Central memory CD8-positive, alpha-beta T cell (primary cell): Measurements from ENCODE around the gene PFDN4.

Experiments used
- ATAC-seq: fragments of 150-1000 bp; cut with Tn5 transposase; replicated peaks from 2 replicates; pipeline ENCODE4 v1.10.0; 2022; ENCODE audit warnings: mild to moderate bottlenecking, moderate FRiP score, moderate number of reproducible peaks; ENCODE audit not compliant: poor library complexity, severe bottlenecking; ENCODE audit errors: extremely low read depth
- DNase-seq, 2 donors: peaks; one replicate each; pipeline ENCODE4 v3.0.0; 2021; ENCODE audit warnings: low spot score in 2 of 2
- H3K27ac Mint-ChIP-seq: one replicate; pipeline ENCODE4 v1.8.0; 2022; ENCODE audit warnings: low read depth, mild to moderate bottlenecking, moderate library complexity, mixed read lengths
- H3K27me3 Mint-ChIP-seq: one replicate; pipeline ENCODE4 v1.8.0; 2022; ENCODE audit warnings: mixed read lengths
- H3K36me3 Mint-ChIP-seq: one replicate; pipeline ENCODE4 v1.8.0; 2022; ENCODE audit warnings: mild to moderate bottlenecking, moderate library complexity, mixed read lengths; ENCODE audit not compliant: insufficient read depth
- H3K4me1 Mint-ChIP-seq: one replicate; pipeline ENCODE4 v1.8.0; 2022; ENCODE audit warnings: mixed read lengths
- H3K4me3 Mint-ChIP-seq: one replicate; pipeline ENCODE4 v1.8.0; 2022; ENCODE audit warnings: mild to moderate bottlenecking, moderate library complexity, mixed read lengths
- H3K9me3 Mint-ChIP-seq: one replicate; pipeline ENCODE4 v1.8.0; 2022; ENCODE audit warnings: mixed read lengths

The PFDN4 gene

DNA sequence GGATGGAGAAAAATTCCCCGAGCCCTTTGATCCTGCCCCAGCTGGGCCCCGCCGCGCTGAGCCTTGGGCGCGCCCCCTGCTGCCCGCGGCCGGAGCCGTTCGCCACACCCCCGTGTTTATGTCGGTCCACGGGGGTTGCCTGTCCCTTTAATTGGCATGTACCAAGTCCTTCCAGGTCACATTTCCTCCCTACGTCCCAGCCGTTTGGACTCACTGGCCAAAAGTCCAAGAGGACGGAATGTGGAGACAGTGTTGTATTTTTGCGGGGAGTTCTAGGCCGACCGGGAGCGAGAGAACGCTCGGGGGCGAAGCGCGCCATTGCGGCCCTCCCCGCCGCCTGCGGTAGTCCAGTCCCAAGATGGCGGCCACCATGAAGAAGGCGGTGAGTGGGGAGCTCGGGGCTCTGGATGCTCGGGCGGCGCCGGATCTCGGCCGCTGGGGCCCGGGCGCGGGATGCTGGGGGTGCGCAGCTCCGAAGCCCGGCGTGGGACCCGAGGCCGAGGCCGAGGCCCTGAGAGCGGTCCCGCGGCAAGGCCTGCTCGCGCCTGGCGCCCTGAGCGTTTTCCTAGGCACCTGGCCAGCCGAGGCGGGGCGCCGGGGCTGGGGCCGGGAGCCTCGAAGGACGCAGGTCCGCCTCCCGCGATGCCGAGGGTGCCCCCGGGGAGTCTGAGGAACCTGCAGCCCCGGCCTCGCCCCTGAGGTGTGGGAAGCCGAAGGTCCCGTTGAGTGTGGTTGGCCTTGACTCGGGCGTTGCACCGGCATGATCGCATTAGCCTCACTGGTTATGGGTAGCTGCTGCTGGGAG lies at the start of gene PFDN4:
PFDN4 (plus strand) TSS at position 345 of the 805 bp plus-strand sequence; CDS start at position 359, 14 bp downstream.
- peak within 1 kb of the TSS; percentile 98 for H3K27ac Mint-ChIP-seq
- no peaks in the 10 kb centered on the region for H3K9me3 Mint-ChIP-seq
- H3K4me3 Mint-ChIP-seq = peak within 1 kb of the TSS; percentile 89
- DNase-seq = peak; percentile 68 to 69
- H3K36me3 Mint-ChIP-seq = peaks cover 5% of the 10 kb centered on the region
- ATAC-seq = peak; percentile 89
- H3K4me1 Mint-ChIP-seq = peaks cover 30% of the 10 kb centered on the region
- peaks cover 3% of the 10 kb centered on the region for H3K27me3 Mint-ChIP-seq

- Mint-ChIP-seq H3K9me3 (no peaks in the 10 kb centered on the region), H3K27ac (no peak overlapping the region), H3K4me3 (no peak overlapping the region), H3K4me1 (no peaks in the 10 kb centered on the region), H3K27me3 (peaks cover 61% of the 10 kb centered on the region), H3K36me3 (no peaks in the 10 kb centered on the region)
- ATAC-seq = no peak
- DNase-seq = no peak
Measured at GRCh38 chr20:54158226-54158625, 49.7 kb upstream of the PFDN4 start.

DNA sequence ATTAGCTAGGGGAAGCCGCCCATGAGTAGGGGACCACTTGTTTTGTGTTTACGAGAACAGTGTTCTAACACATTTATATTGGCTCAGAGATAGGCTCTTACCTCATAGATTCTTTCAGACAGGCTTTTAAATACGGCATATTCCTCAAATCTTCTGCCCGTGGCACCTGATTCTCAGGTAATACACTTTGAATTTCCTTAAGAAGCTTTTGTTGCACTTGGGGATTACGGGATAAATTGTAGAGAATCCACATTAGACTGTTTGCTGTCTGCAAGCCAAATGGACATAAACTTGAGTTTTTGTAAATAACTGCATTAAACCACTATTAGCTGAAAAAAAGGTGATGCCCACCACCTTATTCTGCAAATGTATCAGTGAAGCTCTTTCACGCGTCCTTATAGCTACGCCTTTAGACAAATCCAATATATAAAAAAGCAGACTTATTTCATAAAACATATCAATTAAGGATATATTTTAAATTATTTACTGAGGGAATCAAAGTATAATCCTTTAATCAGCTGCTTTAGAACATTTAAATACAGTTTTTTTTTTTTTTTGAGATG lies 49.0 kb upstream of the PFDN4 start:
- Mint-ChIP-seq H3K4me3 (no peak overlapping the region), H3K4me1 (no peaks in the 10 kb centered on the region), H3K27me3 (peaks cover 64% of the 10 kb centered on the region), H3K36me3 (no peaks in the 10 kb centered on the region), H3K27ac (no peak overlapping the region), H3K9me3 (no peaks in the 10 kb centered on the region)
- ATAC-seq = no peak
- DNase-seq = no peak

GRCh38 chr20:54160065-54161007 lies 47.6 kb upstream of the PFDN4 start:
- H3K4me1 Mint-ChIP-seq = no peaks in the 10 kb centered on the region
- no peak overlapping the region for H3K4me3 Mint-ChIP-seq
- no peaks in the 10 kb centered on the region for H3K36me3 Mint-ChIP-seq
- H3K27ac Mint-ChIP-seq = no peak overlapping the region
- peaks cover 70% of the 10 kb centered on the region for H3K27me3 Mint-ChIP-seq
- no peak for DNase-seq
- no peaks in the 10 kb centered on the region for H3K9me3 Mint-ChIP-seq
- no peak for ATAC-seq

DNA sequence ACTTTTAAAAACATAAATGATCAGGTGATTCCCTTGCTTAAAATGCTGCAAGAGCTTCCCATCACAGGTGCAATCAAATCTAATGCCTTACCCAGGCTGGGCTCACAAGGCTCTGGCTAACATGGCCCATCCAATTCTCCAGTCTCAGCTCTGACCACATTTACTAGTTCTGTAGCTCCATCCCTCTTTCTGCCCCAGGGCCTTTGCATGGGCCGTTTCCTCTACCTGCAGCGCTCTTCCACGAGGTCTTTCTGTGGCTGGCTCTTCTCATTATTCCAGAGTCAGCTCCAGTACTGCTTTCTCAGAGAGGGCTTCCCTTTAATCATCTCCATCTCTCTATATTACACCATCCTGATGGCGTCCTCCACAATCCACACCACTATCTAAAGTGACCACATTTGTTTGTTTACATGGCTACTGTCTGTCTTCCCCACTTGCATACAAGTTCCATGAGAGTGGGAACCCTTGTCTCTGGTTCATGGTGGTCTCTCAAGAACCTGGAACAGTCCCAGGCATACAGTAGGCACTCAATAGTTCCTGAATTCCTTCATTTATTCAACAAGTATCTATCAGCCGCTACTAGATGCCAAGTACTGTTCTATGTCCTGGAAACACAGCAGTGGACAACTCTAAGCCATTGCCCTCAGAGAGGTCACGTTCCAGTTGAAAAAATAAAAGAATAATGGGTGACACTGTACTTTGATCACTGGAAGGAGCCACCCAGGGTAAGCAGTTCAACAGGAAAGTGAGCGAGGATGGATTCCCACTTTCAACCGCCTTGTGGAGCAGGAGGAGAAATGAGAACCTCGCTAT lies 46.7 kb upstream of the PFDN4 start:
- H3K27me3 Mint-ChIP-seq = peaks cover 75% of the 10 kb centered on the region
- no peaks in the 10 kb centered on the region for H3K4me1 Mint-ChIP-seq
- H3K36me3 Mint-ChIP-seq = no peaks in the 10 kb centered on the region
- no peaks in the 10 kb centered on the region for H3K9me3 Mint-ChIP-seq
- DNase-seq = no peak
- no peak overlapping the region for H3K4me3 Mint-ChIP-seq
- ATAC-seq = no peak
- no peak overlapping the region for H3K27ac Mint-ChIP-seq

DNA sequence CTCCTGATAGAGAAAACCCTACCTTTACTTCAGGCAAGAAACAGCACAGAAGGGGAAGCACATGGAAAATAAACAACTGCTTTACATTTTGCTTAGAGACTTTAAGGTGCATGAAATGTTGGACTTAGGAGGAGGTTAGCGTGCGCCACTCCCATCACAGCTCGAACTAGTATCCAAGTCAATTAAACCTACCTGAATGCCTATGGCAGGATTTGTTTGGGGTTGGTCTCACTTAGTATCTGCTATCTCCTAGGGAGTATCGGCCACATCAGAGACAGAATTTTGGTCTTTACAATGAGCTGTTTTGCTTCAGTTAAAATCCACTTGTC lies 46.1 kb upstream of the PFDN4 start:
- no peak for DNase-seq
- Mint-ChIP-seq H3K4me1 (no peaks in the 10 kb centered on the region), H3K27ac (no peak overlapping the region), H3K36me3 (no peaks in the 10 kb centered on the region), H3K9me3 (no peaks in the 10 kb centered on the region), H3K4me3 (no peak overlapping the region), H3K27me3 (peaks cover 71% of the 10 kb centered on the region)
- no peak for ATAC-seq

- H3K9me3 Mint-ChIP-seq = no peaks in the 10 kb centered on the region
Measured at GRCh38 chr20:54162378-54163009, 45.4 kb upstream of the PFDN4 start.

DNA sequence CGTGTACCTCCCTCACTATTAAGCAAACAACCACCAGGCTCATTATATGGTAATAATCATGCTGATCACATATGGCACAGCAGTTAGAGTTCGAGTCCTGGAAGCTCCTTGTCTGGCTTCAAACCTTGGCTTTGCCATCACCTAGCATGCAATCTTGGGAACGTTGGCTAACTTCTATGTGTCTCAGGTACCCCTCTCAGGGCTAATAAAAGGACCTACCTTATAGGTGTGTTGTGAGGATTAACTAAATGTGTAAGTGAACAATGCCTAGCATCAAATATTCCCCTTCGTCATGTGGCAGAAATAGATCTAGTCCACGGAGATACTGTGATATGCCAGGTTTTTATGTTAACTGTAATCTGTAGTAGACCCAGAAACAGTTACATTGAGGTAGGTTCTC lies 44.5 kb upstream of the PFDN4 start:
- no peak for DNase-seq
- peaks cover 69% of the 10 kb centered on the region for H3K27me3 Mint-ChIP-seq
- ATAC-seq = no peak
- H3K4me1 Mint-ChIP-seq = no peaks in the 10 kb centered on the region
- H3K9me3 Mint-ChIP-seq = no peaks in the 10 kb centered on the region
- H3K27ac Mint-ChIP-seq = no peak overlapping the region
- no peak overlapping the region for H3K4me3 Mint-ChIP-seq
- no peaks in the 10 kb centered on the region for H3K36me3 Mint-ChIP-seq

More at GRCh38 chr20:54162378-54163009, 45.4 kb upstream of the PFDN4 start:
- no peak overlapping the region for H3K4me3 Mint-ChIP-seq
- H3K27me3 Mint-ChIP-seq = peaks cover 69% of the 10 kb centered on the region
- no peak overlapping the region for H3K27ac Mint-ChIP-seq
- DNase-seq = no peak
- H3K4me1 Mint-ChIP-seq = no peaks in the 10 kb centered on the region
- no peaks in the 10 kb centered on the region for H3K36me3 Mint-ChIP-seq
- no peak for ATAC-seq

DNA sequence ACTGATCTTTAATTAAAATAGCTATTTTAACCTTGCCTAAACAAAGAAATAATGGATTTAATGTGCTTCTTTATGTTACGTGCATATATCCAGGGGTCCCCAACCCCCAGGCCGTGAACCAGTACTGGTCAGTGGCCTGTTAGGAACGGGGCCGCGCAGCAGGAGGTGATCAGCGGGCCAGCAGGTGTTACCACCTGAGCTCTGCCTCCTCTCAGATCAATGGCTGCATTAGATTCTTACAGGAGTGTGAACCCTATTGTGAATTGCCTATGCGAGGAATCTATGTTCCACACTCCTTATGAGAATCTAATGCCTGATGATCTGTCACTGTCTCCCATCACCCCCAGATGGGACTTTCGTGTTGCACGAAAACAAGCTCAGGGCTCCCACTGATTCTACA lies 42.9 kb upstream of the PFDN4 start:
- Mint-ChIP-seq H3K4me3 (no peak overlapping the region), H3K9me3 (no peaks in the 10 kb centered on the region), H3K27me3 (peaks cover 72% of the 10 kb centered on the region), H3K27ac (no peak overlapping the region), H3K4me1 (no peaks in the 10 kb centered on the region), H3K36me3 (no peaks in the 10 kb centered on the region)
- DNase-seq (no peak), ATAC-seq (no peak)

- H3K27me3 Mint-ChIP-seq = peaks cover 77% of the 10 kb centered on the region
Measured at GRCh38 chr20:54165803-54166202, 42.1 kb upstream of the PFDN4 start.

GRCh38 chr20:54166987-54167662 lies 40.8 kb upstream of the PFDN4 start:
- no peaks in the 10 kb centered on the region for H3K4me1 Mint-ChIP-seq
- H3K9me3 Mint-ChIP-seq = no peaks in the 10 kb centered on the region
- no peak for DNase-seq
- peaks cover 2% of the 10 kb centered on the region for H3K36me3 Mint-ChIP-seq
- peaks cover 80% of the 10 kb centered on the region for H3K27me3 Mint-ChIP-seq
- no peak overlapping the region for H3K27ac Mint-ChIP-seq
- H3K4me3 Mint-ChIP-seq = no peak overlapping the region
- ATAC-seq = no peak

More at GRCh38 chr20:54165803-54166202, 42.1 kb upstream of the PFDN4 start:
- Mint-ChIP-seq H3K4me3 (no peak overlapping the region), H3K4me1 (no peaks in the 10 kb centered on the region), H3K9me3 (no peaks in the 10 kb centered on the region), H3K27ac (no peak overlapping the region), H3K36me3 (no peaks in the 10 kb centered on the region)
- DNase-seq (no peak), ATAC-seq (no peak)
